ENCODE results near the gene TMEM119. TPM values are rescaled to one million over a fixed set of nuclear protein-coding genes. Genes with fewer than 3 reads are reported as not detected.

The TMEM119 gene
- total and polyA plus RNA-seq, 9 of the 15 experiments (the other 6 are each of a cell fraction or from before 2014, with no cell fraction given) = 0.18 TPM; not detected in 8

- no peak for TF ChIP-seq CHAMP1 (IDR thresholded peaks at IDR 0.05)
- no peak for TF ChIP-seq ELF4 (CRISPR knock-in tag; IDR thresholded peaks at IDR 0.05)
- peak; percentile 74; the same call in 1 of the 2 replicates for TF ChIP-seq DPF2 (IDR thresholded peaks at IDR 0.05)
- TF ChIP-seq C11orf30 (IDR thresholded peaks at IDR 0.05; ENCODE audit: low read depth) = peak; percentile 83
- peak; percentile 52; the same call in 1 of the 2 replicates for TF ChIP-seq MAFF (IDR thresholded peaks at IDR 0.05; ENCODE audit: low read length)
- TF ChIP-seq NR2C2 (CRISPR knock-in tag; IDR thresholded peaks at IDR 0.05) = no peak
- peak; percentile 8; the same call in 1 of the 2 replicates for TF ChIP-seq NR2C2 (tag; IDR thresholded peaks at IDR 0.05)
- no peak for TF ChIP-seq PHTF2 (CRISPR knock-in tag; IDR thresholded peaks at IDR 0.05)
- no peak for TF ChIP-seq FOXP1 (CRISPR knock-in tag; IDR thresholded peaks at IDR 0.05)
- TF ChIP-seq TSC22D4 (tag; IDR thresholded peaks at IDR 0.05) = no peak
- peak; percentile 69 for TF ChIP-seq SMARCA4 (IDR thresholded peaks at IDR 0.05)
- TF ChIP-seq CBFA2T3 (IDR thresholded peaks at IDR 0.05) = peak; percentile 83
- no peak for TF ChIP-seq ZNF75A (CRISPR knock-in tag; IDR thresholded peaks at IDR 0.05)
- no peak for TF ChIP-seq ZNF274 (IDR thresholded peaks at IDR 0.05; ENCODE audit: borderline replicate concordance, low read depth, low read length)
- peak; percentile 60; the same call in 1 of the 2 replicates for TF ChIP-seq KLF16 (IDR thresholded peaks at IDR 0.05)
- TF ChIP-seq MCM3 (IDR thresholded peaks at IDR 0.05) = no peak
- peak; percentile 95 for TF ChIP-seq NFIC (IDR thresholded peaks at IDR 0.05)
- peak in 1 of 2 experiments; percentile 94; a peak in 2 of 4 replicates for TF ChIP-seq RCOR1 (IDR thresholded peaks at IDR 0.05; ENCODE audit: borderline replicate concordance in 1 of 2, low read depth in 2 of 2, low read length in 2 of 2)
- no peak for TF ChIP-seq PTRF (tag; IDR thresholded peaks at IDR 0.05)
- no peak for TF ChIP-seq SMARCA5 (IDR thresholded peaks at IDR 0.05)
- TF ChIP-seq MTA1 (IDR thresholded peaks at IDR 0.05; ENCODE audit: borderline replicate concordance) = no peak
- TF ChIP-seq SNIP1 (IDR thresholded peaks at IDR 0.05; ENCODE audit: low read depth) = no peak
- TF ChIP-seq TOE1 (IDR thresholded peaks at IDR 0.05; ENCODE audit: borderline replicate concordance) = no peak
- no peak for TF ChIP-seq TOE1 (CRISPR knock-in tag; IDR thresholded peaks at IDR 0.05; ENCODE audit: borderline replicate concordance, low read depth)
- no peak for TF ChIP-seq ZBED1 (IDR thresholded peaks at IDR 0.05)
- TF ChIP-seq ADNP (tag; IDR thresholded peaks at IDR 0.05) = no peak
- peak; percentile 58 for TF ChIP-seq CBFA2T2 (conservative IDR thresholded peaks at IDR 0.05)
- TF ChIP-seq CSDE1 (IDR thresholded peaks at IDR 0.05) = no peak
- no peak for TF ChIP-seq EZH2 (IDR thresholded peaks at IDR 0.05; ENCODE audit: borderline replicate concordance, low read depth, low read length)
- peak; percentile 73 for TF ChIP-seq ZNF316 (IDR thresholded peaks at IDR 0.05)
- TF ChIP-seq ZNF41 (CRISPR knock-in tag; conservative IDR thresholded peaks at IDR 0.05) = no peak
Observed at GRCh38 chr12:108564724-108565123, 33.2 kb downstream of the TMEM119 start (continued).
